MM.1S (cell line): Measurements from ENCODE around the gene APOB.
A peak's percentile ranks its signal among the peaks of the same experiment; 100 is the strongest.

Source experiments
- DNase-seq: peaks from one replicate; pipeline ENCODE4 v3.0.0-alpha.2; 2015
- H2AFZ ChIP-seq: fragments of 300-600 bp; sonication (generic); 2 replicates; pipeline ENCODE4 v1.6.0; 2016; ENCODE audit warnings: antibody characterized with exemption, low read length
- H3F3A ChIP-seq: fragments of 300-600 bp; sonication (generic); 2 replicates; pipeline ENCODE4 v1.6.1; 2016; ENCODE audit warnings: mild to moderate bottlenecking, antibody characterized with exemption, low read length, moderate library complexity, mixed read lengths; ENCODE audit not compliant: insufficient read depth
- H3K27ac ChIP-seq: fragments of 300-600 bp; sonication (generic); 2 replicates; pipeline ENCODE4 v1.5.1; 2016; ENCODE audit warnings: mild to moderate bottlenecking, low read length
- H3K27me3 ChIP-seq: fragments of 300-600 bp; sonication (generic); replicated peaks from 2 replicates; pipeline ENCODE4 v1.6.0; 2016; ENCODE audit warnings: low read length; ENCODE audit not compliant: insufficient read depth
- H3K36me3 ChIP-seq: fragments of 300-600 bp; sonication (generic); replicated peaks from 2 replicates; pipeline ENCODE4 v1.6.1; 2016; ENCODE audit warnings: mild to moderate bottlenecking, low read length, mixed read lengths; ENCODE audit not compliant: insufficient read depth
- H3K4me1 ChIP-seq: fragments of 300-600 bp; sonication (generic); 2 replicates; pipeline ENCODE4 v1.6.1; 2016; ENCODE audit warnings: low read length, mixed read lengths
- H3K4me2 ChIP-seq: fragments of 300-600 bp; sonication (generic); 2 replicates; pipeline ENCODE4 v1.6.0; 2016; ENCODE audit warnings: low read depth, low read length
- H3K4me3 ChIP-seq: fragments of 300-600 bp; sonication (generic); 2 replicates; pipeline ENCODE4 v1.5.1; 2016; ENCODE audit warnings: low read length, mixed read lengths
- H3K79me2 ChIP-seq: fragments of 300-600 bp; sonication (generic); 2 replicates; pipeline ENCODE4 v1.6.1; 2016; ENCODE audit warnings: mixed run types, low read length, mixed read lengths
- H3K9ac ChIP-seq: fragments of 300-600 bp; sonication (generic); 2 replicates; pipeline ENCODE4 v1.6.1; 2016; ENCODE audit warnings: low read length, mixed read lengths
- H3K9me2 ChIP-seq: fragments of 300-600 bp; sonication (generic); replicated peaks from 2 replicates; pipeline ENCODE4 v1.6.1; 2016; ENCODE audit warnings: mild to moderate bottlenecking, low read length, mixed read lengths; ENCODE audit not compliant: insufficient read depth
- H3K9me3 ChIP-seq: fragments of 300-600 bp; sonication (generic); replicated peaks from 2 replicates; pipeline ENCODE4 v1.6.1; 2016; ENCODE audit warnings: mild to moderate bottlenecking, low read length, mixed read lengths; ENCODE audit not compliant: insufficient read depth
- H4K20me1 ChIP-seq: fragments of 300-600 bp; sonication (generic); 2 replicates; pipeline ENCODE4 v1.6.1; 2016; ENCODE audit warnings: mild to moderate bottlenecking, low read length, moderate library complexity, mixed read lengths; ENCODE audit not compliant: insufficient read depth
- CTCF ChIP-seq: fragments of 300-600 bp; sonication (generic); IDR thresholded peaks from 2 replicates; pipeline ENCODE4 v1.5.1; 2016; ENCODE audit warnings: antibody characterized with exemption, low read length, mixed read lengths
- EZH2 ChIP-seq: fragments of 300-600 bp; sonication (generic); optimal IDR thresholded peaks from 2 replicates; pipeline ENCODE3; 2017; ENCODE audit warnings: low read depth, mild to moderate bottlenecking, antibody characterized with exemption, low read length, mixed read lengths
- EZH2phosphoT487 ChIP-seq: fragments of 300-600 bp; sonication (generic); IDR thresholded peaks from 2 replicates; pipeline ENCODE4 v1.6.1; 2018; ENCODE audit warnings: antibody characterized with exemption, low read length

Gene APOB

GRCh38 chr2:20966061-20966595 lies 77.7 kb downstream of the APOB start:
- no peaks in the 10 kb centered on the region for H3K27me3 ChIP-seq

GRCh38 chr2:20965221-20965620 lies 78.7 kb downstream of the APOB start:
- Histone ChIP-seq H3K36me3 (no peaks in the 10 kb centered on the region), H3K79me2 (no peaks in the 10 kb centered on the region), H3K27me3 (no peaks in the 10 kb centered on the region), H3K4me2 (0 out of 2 replicates have a peak overlapping the region, but pooled peaks have one; percentile 3), H3K27ac (peak overlapping the region; percentile 40; the same call in 1 of the 2 replicates), H3K9me2 (no peaks in the 10 kb centered on the region), H3K4me3 (no peak overlapping the region), H3K9ac (no peak overlapping the region), H3K4me1 (peaks cover 8% of the 10 kb centered on the region; the same call in 1 of the 2 replicates), H3F3A (no peaks in the 10 kb centered on the region), H4K20me1 (no peaks in the 10 kb centered on the region), H2AFZ (no peak overlapping the region), H3K9me3 (no peaks in the 10 kb centered on the region)
- DNase-seq: no peak
- TF ChIP-seq CTCF (no peak), EZH2 (no peak), EZH2phosphoT487 (no peak)

More at GRCh38 chr2:20966061-20966595, 77.7 kb downstream of the APOB start:
- Histone ChIP-seq H3K4me2 (peak overlapping the region; percentile 24; the same call in 1 of the 2 replicates), H3K9me2 (no peaks in the 10 kb centered on the region), H3K4me1 (peaks cover 8% of the 10 kb centered on the region; the same call in 1 of the 2 replicates), H2AFZ (no peak overlapping the region; the same call in 1 of the 2 replicates), H3K9me3 (no peaks in the 10 kb centered on the region), H3K9ac (no peak overlapping the region), H3F3A (no peaks in the 10 kb centered on the region), H3K27ac (peak overlapping the region; percentile 40; the same call in 1 of the 2 replicates), H3K4me3 (no peak overlapping the region), H4K20me1 (no peaks in the 10 kb centered on the region), H3K79me2 (no peaks in the 10 kb centered on the region), H3K36me3 (no peaks in the 10 kb centered on the region)
- TF ChIP-seq EZH2: no peak
- no peak for TF ChIP-seq CTCF
- no peak for TF ChIP-seq EZH2phosphoT487
- DNase-seq: no peak

- Histone ChIP-seq H3K9me2 (no peaks in the 10 kb centered on the region), H3K4me3 (no peak overlapping the region), H2AFZ (no peak overlapping the region), H3F3A (no peaks in the 10 kb centered on the region), H3K4me1 (peaks cover 8% of the 10 kb centered on the region; the same call in 1 of the 2 replicates), H3K27ac (no peak overlapping the region), H3K36me3 (no peaks in the 10 kb centered on the region), H3K79me2 (no peaks in the 10 kb centered on the region), H3K4me2 (no peak overlapping the region), H3K27me3 (no peaks in the 10 kb centered on the region), H3K9me3 (no peaks in the 10 kb centered on the region), H3K9ac (no peak overlapping the region), H4K20me1 (no peaks in the 10 kb centered on the region)
- no peak for TF ChIP-seq EZH2
- no peak for TF ChIP-seq EZH2phosphoT487
- TF ChIP-seq CTCF: no peak
- DNase-seq: no peak
Observed at GRCh38 chr2:20963867-20964266, 80.0 kb downstream of the APOB start.
